Measurements from ENCODE around the gene IDI2.

The IDI2 gene

GRCh38 chr10:976316-976715 is 49.3 kb downstream of the IDI2 start:
- no peak for DNase-seq

DNA sequence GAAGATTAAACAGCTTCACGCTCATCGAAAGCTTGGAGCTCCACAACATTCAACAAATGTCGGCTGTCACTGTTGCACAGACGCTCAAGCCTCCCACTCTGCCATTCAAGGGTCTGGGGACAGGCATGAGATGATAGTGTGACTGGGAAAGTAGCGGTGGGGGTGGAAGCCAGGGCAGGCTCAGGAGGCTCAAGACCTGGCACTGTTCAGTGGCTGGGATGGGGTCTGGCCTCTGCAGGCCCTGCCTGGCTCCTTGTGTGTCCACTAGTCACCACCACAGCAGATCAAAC is 50.9 kb downstream of the IDI2 start:
- DNase-seq, result no peak

DNA sequence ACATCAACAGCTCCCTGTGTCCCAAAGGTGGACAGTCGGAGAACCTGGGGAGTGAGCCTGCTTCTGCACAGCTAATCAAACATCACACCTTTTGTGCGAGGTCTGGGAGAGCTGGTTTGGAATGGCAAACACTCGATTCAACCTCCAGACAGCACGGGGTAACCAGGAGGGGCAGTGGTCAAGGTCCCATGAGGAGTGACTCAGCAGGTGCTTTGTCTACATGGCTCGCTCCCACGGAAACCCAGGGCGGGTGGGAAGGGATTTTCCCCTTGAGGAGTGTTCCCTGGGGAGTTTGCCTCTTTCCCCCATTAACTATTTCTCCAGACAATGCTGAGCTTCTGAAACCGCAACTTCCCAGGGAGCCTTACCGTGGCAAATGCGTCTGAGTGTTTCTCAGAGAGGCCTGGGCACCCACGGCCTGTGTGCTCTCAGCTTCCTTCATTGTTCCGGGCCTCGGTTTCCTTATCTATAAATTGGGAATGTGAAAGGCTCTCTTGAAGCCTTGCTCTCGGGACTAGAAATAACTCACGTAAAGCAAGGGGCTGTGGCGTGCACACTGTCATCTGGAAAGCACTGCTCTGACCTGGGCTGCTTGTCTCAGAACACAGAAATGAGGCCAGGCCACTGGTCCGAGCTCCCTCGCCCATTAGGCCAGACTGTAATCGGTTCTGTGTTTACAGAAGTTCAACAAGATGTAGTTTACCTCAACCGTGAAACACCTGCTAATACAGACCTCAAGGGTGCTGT is 51.4 kb downstream of the IDI2 start:
- DNase-seq, result peak; percentile 12 to 74

GRCh38 chr10:972763-973162 is 52.9 kb downstream of the IDI2 start:
- no peak for DNase-seq

DNA sequence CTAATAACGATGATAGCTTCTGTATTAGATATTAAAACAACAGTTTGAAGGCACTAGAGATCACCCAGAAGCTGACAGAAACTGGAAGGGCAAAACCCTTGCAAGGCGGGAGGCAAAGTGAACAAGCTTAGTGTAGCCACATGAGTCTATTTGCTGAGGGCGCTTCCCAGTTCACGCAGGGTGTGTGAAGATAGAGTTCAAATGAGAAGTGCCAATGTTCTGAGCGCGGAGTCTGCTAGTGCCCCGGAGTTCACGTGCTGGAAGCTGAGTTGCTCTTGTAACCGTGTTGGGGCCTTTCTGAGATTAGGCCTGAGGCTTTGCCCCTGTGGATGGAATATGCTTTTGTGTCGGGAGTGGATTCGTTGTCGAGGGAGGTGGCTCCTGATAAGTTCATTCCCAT is 54.0 kb downstream of the IDI2 start:
- DNase-seq, result no peak

DNA sequence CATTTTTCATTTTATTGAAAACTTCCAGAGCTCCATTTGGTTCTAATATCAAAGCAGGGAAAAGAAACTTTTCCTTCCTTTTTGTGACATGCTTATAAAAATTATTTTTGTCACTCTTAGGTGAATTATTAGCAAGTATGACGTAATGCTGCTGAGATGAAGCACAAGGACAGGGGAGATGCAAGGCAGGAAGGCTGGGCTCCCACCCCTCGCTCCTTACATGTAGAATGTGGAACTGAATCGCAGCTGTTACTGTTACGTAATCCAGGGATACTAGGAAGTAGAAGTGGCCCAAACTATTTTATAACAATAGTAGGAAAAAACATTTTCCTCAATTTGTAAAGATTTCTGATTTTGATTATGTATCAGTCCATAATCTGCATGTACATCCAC is 54.5 kb downstream of the IDI2 start:
- peak; percentile 58 to 79 for DNase-seq

- no peak for DNase-seq
These were observed 55.1 kb downstream of the IDI2 start for GRCh38 chr10:970311-971149.

- DNase-seq, result no peak
These were observed 56.0 kb downstream of the IDI2 start for GRCh38 chr10:969473-970150.
